HG03060 (cell line): ENCODE measurements around the gene SYNE4.

Experiments used
- ATAC-seq: cut with Tn5 transposase; IDR thresholded peaks from one replicate; pipeline ENCODE4 v1.9.1; 2021; ENCODE audit warnings: low read depth, moderate number of reproducible peaks; ENCODE audit not compliant: unreplicated experiment

The SYNE4 gene

DNA sequence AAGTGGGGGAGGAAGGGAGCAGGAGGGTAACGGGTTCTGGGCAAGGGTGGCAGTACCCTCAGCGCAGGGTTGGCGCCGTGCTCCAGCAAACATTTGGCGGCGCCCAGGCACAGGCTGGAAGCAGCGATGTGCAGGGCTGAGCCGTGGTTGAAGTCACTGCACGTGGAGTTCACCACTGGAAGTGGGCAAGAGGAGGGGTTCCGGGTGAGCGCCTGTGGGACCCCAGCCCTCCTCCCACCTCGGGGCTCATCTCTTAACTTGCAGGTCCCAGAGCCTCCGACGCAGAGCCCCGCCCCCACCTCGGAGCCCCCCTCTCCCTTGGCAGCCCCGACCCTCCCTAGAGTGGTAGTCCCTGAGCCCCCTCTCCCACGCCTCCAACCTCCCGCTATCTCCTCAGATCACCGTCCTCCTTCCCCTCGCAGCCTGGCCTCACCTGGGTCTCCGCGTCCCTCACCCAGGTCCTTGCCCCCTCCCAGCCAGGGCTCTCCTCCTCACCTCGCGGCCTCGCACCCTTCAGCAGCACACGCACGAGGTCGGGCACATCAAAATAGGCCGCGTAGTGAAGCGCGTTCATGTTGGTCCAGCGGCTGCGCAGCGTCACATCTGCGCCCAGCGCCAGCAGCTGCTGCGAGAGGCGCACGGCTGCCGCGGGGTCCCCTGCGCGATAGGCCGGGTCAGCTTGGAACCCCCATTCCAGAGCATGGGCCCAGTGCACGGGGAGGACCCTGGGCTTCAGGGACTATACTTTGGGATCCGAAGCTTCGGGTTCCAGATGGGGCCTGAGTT, 17.7 kb upstream of the SYNE4 start:
- ATAC-seq, result no peak

DNA sequence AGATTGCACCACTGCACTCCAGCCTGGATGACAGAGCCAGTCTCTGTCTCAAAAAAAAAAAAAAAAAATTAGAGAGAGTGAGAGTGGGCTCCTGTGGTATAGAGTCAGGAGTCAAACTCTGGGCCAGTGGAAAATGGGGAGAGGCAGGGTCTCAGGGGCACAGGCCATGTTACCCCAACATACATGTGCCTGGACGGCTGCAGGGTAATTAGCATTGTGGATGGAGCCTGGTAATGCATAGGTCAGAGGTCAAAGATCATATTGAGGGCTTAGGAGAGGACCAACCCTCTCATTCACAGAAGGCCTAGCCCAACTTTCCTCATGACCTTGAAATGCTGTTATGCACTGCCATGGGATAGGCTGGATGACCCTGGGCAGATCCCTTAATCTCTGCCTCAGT, 16.9 kb upstream of the SYNE4 start:
- ATAC-seq, result no peak

DNA sequence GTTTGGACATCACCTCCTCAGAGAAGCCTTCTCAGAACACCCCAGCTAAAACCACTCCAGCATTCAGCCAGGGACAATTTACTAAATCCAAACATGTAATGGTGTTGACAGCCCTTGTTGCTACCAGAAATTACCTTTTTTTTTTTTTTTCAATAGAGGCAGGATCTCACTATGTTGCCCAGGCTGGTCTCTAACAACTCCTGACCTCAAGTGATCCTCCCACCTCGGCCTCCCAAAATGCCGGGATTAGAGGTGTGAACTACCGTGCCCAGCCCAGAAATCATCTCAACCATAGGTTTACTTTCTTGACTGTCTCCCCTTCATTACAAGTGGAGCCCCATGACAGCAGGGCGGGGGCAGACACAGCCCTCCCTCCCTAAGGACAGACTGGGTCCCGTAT, 14.8 kb upstream of the SYNE4 start:
- no peak for ATAC-seq

DNA sequence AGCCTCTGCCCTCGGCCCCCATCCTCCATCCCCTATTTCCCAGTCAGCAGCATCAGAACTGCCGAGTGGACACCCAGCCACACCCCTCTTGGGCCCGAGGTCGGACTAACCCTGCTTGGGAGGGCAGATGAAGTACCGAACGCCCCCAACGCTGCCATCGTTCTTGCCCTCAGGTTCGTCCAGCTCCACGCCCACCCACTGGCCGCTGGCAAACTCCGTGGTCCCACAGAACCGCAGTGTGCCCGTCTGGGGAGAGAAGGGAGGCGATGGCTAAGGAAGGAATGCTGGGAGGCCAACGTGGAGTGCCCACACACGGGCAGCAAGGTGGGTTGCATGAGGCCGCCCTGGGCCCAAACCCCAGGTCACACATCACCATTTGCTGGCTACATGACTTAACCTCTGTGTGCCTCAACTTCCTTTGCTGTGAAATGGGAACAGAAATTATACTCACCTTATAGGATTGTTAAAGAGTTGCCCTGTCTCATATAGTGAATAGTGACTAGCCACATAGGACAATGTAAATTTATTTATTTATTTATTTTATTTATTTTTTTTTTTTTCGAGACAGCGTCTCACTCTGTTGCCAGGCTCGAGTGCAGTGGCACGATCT, 10.6 kb upstream of the SYNE4 start:
- no peak for ATAC-seq

DNA sequence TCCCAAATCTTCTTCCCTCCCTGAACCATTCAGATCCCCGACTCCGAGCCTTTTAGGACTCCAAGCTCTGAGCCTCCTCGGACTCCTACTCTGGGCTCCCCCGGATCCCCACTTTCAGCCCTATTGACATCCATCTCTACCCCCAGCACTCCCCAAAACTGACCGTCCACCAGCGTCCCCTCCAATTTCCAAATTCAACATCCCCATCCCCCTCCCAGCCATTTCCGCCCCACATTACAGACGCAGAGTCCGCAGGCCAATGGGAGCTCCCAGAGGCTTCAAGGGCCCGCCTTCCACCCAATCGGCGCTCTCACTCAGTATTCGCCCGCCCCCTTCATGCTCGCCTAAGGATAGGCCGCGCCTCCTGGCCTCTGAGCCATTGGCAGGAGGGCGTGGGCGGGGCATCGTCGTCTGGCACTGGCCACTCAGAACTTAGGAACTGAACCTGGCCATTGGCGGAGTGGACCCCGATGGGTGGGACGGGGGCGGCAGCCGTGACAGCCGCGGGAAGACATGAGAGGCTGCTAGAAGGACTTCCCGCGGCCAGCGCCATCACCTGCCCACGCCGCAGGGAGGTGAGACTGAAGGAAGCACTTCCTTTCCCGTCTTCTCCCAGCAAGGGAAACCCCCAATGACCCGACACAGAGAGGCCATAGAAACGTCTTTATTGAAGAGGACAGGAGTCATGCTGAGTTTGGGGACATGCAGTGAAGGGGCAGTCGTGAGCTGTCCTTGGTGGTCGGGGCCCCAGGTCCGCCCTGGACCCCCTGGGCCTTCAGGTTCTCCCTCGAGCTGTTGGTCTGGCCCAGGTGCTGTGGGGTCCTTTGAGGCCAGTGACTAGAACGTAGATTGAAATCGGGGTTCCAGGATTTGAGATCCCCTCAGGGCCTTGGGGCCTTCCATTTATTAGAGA, 5.7 kb upstream of the SYNE4 start, which contains the start of gene ALKBH6:
Gene ALKBH6, minus strand, starts transcription at position 202 of the 913 bp plus-strand sequence. CDS start 816 bp downstream, outside the sequence.
- ATAC-seq, result peak; percentile 96

DNA sequence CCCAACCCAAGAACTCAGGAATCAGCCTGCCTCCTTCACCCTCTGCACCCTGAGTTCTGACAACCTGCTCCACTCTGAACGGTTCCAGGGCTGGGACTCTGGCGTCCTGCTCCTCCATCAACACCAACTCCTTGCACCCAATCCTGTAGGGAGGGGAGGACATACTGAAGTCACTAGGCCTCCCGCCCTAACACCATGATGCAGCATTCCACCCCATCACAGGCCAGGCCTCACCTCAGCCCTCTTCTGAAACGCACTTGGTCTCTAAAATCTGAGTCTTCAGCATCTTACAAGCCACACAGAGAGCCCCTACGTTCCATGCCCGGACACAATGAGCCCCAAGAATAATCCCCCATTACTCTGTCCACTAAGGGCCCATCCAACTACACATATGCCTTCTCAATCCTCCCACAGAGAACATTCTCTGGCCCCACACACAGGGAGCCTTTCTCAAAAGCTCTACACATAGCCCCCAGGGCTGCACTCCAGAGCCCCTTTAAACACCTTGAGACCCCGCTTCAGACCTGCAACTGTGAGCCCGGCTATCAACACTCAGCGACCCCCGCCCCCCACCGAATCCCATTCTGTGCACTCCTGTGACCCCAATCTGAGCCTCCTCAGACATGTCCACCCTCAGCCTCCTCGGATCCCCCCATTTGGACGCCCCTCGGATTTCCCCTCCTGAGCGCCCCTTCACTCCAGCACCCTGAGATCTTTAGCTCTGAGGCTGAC, 4.8 kb upstream of the SYNE4 start:
- ATAC-seq, result no peak

DNA sequence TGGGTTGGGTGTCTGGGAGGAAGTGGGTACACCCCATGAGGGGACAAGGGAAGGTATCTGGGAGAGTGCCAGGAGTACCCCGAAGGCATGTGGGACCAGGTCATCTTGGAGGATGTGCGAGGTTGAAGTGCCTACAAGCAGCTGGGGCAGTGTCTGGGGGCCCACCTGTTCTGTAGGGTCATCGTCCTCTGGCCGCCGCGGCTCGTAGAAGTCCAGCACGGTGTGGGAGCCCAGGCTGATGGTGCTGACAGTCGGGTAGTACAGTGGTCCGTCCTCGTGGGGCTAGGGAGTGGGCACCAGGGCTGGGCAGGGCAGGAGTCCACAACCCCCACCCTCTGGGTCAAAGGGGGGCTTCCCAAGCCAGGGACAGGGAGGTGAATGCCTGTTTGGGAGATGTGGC, 1.8 kb upstream of the SYNE4 start:
- ATAC-seq, result no peak

DNA sequence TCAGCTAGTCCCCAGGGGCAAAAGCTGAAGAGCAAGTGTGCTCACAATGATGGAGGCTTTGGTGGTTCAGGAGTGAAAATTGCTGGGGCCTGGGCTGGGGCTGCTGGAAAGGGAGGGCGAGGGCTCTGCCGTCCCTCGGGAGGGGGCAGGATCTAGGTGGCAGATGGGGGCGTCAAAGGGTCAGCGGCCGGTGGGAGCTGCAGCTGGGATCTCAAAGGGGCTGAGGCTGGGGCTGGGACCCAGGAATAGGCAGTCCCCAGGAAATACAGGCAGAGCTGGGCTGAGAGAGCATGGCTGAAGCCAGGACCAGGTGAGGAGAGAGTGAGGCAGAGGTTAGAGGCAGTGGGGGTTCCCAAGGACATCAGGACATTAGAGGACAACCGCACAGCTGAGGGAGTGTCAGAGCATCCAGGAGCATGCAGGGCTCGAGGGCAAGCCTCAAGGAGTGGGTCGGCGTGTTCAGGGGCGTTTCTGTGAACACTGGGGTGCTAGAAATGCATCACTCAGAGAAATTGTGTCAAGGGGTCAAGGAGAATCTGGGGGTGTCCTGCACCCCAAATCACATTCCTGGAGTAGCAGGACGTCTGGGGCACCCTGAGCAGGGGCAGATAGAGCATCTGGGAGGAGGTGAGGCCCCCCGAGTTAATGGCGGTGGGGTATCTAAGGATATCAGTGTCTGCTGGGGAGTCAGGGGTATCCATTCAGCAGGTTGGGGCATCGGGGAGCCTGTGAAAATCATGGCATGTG, 1.2 kb upstream of the SYNE4 start:
- no peak for ATAC-seq

DNA sequence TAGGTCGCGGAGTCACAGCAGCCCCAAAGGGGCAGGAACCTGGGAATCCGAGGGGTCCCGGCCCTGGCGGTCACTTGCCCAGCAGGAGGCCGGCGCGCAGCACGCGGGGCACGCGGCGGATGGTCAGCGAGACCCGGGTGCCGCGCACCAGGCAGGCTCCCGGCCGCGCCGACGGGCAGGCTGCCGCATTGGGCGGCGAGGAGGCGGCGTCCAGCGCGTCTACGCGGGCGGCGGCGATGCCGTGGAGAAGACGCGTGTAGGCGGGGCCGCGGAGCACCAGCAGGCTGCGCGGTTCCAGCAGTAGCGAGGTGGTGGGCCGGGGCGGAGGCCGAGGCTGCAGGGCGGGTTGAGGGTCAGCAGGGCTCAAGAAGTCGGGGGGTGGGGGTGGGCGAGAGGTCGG, 607 bp upstream of the SYNE4 start:
- ATAC-seq, result no peak

DNA sequence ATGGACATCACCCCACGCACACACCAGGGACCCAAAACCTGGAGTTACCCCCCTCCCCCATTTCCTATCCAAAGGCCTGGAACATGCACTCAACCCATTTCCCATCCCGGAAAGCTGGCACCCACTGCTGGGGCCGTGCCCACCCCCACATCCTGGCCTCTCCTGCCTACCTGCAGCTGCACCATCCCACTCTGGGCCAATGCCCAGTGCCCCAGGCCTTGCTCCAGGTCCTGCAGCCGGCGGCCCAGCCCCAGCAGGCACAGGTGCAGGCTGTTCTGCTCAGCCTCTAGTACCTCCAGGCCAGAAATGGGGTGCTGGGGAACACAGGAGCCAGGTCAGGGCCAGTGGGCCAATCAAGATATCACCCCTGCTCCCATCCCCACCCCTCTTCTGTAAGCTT, 1.7 kb downstream of the SYNE4 start:
- ATAC-seq, result no peak

DNA sequence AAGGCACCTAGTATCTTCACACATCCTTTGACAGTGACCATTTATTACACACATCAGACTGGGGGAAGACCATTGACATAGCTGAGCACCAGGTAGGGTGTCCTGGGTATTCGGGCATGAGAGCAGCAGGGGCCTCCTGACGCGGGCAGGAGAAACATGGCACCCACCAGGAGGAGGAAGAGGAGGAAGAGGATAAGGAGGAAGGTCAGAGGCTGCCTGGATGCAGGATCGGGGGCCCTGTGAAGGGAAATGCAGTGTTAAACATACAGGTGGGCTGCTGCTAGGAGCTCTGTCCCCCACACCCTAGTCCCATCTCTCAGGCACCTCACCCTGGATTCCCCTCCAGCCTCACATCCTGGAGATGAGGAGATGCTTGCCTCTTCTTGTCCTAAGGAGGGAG, 5.3 kb downstream of the SYNE4 start:
- ATAC-seq, result no peak

DNA sequence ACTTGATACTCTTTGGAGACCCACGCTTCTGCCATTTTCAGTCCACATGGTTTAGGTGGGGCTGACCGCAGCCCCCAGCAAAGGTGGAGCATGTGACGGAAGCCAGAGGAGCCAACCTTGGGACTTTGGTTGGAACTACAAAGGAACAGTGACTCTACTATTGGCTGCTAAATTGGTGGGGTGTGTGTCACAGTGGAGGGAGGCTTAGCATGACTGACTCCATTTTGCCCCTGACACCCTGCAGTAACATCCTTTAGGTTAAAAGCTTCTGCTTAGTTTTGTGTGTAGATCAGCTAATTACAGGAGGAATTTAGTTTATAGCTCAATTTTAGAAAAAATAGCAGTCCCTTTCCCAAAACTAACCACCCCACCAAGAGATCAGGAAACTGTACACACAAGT, 7.0 kb downstream of the SYNE4 start:
- ATAC-seq, result no peak

DNA sequence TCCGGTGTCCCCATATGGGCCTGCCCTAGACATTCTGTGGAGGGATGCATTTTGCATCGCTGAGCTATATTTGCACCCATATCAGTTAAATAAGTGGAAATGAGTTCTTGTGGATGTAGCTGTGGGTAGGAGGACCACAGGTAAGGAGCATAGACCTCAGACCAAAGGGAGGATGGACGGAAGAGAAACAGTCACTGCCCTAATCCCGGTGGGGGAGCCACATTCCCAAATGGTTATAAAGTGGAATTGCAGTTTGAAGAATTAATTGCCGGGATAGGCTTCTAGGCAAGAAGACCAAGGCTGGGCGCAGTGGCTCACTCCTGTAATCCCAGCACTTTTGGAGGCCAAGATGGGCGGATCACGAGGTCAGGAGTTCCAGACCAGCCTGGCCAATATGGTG, 11.8 kb downstream of the SYNE4 start:
- ATAC-seq, result no peak

DNA sequence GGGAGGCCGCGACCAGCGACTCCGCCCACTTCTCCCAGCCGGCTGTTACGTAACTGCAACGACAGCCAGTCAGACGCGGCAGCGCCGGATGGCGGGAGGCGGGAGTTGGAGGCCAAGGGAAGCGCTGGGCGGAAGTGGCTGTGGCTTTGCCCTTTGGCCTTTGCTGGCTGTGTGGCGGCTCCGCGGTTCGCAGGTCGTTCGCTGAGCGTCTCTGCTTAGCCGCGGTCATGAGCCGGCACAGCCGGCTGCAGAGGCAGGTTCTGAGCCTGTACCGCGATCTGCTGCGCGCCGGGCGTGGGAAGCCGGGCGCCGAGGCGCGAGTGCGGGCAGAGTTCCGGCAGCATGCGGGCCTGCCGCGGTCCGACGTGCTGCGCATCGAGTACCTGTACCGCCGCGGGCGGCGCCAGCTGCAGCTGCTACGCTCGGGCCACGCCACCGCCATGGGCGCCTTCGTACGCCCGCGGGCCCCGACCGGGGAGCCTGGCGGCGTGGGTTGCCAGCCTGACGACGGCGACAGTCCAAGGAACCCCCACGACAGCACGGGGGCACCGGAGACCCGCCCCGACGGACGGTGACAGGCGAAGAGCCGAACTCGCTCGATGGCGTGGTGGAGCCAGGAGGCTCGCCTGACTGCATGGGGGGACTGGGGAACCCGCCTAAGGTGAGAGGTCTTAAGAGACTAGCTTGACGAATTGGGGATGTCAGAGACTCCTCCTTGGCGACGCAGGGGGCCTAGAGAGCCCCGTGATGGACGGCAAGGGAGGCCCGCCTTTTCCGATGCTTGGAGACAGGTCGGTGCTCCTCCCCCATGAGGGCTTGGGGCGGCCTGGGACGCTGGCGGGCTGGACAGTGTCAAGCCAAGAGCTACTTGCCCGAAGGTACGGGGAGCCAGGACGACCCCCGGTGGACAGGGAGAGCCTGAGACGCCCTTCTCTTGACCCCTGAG, 13.3 kb downstream of the SYNE4 start, which contains the start of gene SDHAF1:
Gene SDHAF1, plus strand, starts transcription at position 141 of the 946 bp plus-strand sequence. Its CDS starts 87 bp downstream, at position 228.
- peak; percentile 72 for ATAC-seq

DNA sequence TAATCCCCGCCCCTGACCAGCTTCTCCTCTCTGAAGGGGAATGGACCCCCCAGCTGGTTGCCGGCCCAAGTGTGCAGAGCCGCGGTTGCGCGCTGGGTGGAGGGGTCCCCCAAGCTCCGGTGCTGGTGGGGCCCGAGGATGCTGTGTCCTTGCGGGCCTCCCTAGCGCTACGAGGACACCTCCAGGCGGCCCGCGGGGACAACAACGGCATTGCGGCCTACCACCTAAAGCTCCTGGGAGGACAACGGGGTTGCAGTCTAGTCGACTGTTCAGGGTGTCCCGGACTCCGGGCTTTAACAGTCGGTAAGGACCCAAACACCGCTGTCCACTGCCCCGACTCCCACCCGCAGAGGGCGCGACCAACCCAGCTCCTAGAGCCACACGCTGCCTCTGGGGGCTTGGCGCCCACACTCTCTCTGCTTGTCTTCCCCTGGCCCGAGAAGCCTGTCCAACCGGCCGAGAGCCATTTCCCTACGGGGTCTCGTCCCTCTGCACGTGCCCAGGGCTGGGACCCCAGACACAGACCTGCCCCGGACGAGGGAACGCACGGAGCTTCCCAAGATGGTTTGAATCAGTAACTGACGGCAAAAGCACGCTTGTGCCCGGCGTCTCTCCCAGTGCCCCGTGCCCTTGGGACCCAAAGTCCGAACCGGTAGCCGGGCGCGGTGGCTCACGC, 14.6 kb downstream of the SYNE4 start:
- no peak for ATAC-seq

DNA sequence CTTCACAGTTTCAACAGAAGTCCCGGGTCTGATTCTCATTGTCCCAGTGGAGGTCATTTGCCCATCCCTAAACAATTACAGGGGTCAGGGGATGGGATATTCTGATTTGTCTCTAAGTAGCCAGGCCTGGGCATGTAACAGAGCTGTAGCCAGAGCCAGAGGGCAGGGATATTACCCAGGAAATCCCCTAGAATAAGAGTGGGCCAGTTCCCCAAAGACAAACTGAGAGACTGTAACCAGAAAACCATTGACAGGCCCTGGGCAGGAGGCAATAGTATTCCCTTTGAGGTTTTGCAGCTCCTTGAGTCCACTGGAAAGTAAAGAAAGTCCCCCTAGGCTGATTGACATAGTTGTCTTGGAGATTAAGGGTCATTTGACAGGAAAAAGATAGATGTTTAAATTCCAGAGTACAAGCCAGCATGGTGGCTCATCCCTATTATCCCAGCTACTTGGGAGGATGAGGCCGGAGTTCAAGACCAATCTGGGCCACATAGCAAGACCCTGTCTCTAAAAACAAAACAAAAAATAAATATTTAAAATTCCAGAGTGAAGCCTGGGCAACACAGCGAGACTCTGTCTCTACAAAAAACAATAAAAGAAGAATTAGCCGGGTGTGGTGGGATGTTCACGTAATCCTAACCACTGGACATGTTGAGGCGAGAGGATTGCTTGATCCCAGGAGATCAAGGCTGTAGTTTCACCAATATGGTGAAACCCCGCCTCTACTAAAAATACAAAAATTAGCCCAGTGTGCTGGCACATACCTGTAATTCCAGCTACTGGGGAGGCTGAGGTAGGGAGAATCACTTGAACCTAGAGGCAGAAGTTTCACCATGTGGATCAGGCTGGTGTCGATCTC, 15.5 kb downstream of the SYNE4 start:
- no peak for ATAC-seq
